Heart left ventricle (tissue), 13 donors: ENCODE data around the gene CACNA2D3.

Experiments
- POLR2A ChIP-seq, 2 donors: fragments of 450-650 bp; IDR thresholded peaks; one replicate each; pipeline ENCODE4 v1.6.1; 2017; ENCODE audit warnings: antibody characterized with exemption in 2 of 2, mild to moderate bottlenecking in 2 of 2, moderate library complexity in 2 of 2
- TF ChIP-seq, protein P1 (sequence below), 12 donors: fragments of 200-600 bp; sonication (generic) in 4 of 12; IDR thresholded peaks; one replicate each; pipeline versions ENCODE4 v1.5.0 to v1.8.0; 2018 to 2022; ENCODE audit warnings: antibody characterized with exemption in 12 of 12, mild to moderate bottlenecking in 5 of 12
- donor health status: ischemic (EF 13 %, LVEDD 7.1; RV severe dilation, severe dysfunction).
- donor health status: DM: no; HTN: yes; CAD: no.
- donor health status: DM: no; HTN: no; CAD: no.
- donor health status: ischemic (EF 25% LVEDD 6.9; RV normal size, moderate dysfunction).
- donor health status: ischemic (EF 25% LVEDD 5.7; RV mildly dilated, moderate dysfunction).
- donor health status: ischemic (EF 35%, LVEDD 5.7; RV mildly dilated, moderate dysfunction).
- donor health status: nonischemic (EF 11% LVEDD 7.7; RV severe dilation, severe dysfunction).
- donor health status: DM: yes; HTN: yes; CAD: no.
- donor health status: PGD.
- donor health status: ischemic (EF 29% LVEDD 5.4; RV normal size, mild dysfunction).
- donor health status: nonischemic (EF 23%, LVEDD 6.1; RV moderate dilation, normal function).

DNA sequence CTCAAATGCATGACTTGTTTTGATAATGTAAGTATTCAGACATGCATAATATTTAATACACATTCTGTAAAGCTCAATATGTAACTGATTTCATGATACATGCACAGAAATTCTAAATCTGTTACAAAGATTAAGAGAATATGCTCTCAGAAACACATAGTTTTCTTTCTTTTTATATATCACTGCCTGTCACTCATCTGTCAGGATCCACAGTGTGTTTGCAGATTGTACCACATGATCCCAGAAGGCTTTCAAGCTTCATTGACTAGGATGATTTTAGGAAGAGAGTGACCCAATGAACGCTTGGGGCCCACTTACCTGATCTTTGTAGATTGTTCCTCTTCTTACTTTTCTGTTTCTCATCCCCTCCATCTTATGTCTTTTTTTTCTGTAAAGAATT, 261.9 kb downstream of the CACNA2D3 start:
- no peak for TF ChIP-seq POLR2A (IDR thresholded peaks at IDR 0.05)
- TF ChIP-seq, protein P1, sequence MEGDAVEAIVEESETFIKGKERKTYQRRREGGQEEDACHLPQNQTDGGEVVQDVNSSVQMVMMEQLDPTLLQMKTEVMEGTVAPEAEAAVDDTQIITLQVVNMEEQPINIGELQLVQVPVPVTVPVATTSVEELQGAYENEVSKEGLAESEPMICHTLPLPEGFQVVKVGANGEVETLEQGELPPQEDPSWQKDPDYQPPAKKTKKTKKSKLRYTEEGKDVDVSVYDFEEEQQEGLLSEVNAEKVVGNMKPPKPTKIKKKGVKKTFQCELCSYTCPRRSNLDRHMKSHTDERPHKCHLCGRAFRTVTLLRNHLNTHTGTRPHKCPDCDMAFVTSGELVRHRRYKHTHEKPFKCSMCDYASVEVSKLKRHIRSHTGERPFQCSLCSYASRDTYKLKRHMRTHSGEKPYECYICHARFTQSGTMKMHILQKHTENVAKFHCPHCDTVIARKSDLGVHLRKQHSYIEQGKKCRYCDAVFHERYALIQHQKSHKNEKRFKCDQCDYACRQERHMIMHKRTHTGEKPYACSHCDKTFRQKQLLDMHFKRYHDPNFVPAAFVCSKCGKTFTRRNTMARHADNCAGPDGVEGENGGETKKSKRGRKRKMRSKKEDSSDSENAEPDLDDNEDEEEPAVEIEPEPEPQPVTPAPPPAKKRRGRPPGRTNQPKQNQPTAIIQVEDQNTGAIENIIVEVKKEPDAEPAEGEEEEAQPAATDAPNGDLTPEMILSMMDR (IDR thresholded peaks at IDR 0.05), result no peak
